Astrocyte (in vitro differentiated cells and primary cell): ENCODE measurements around the gene CNTN2. TPM values are rescaled to one million over a fixed set of nuclear protein-coding genes. Genes with fewer than 3 reads are reported as not detected.

ENCODE experiments used
- DNase-seq: peaks from one replicate; pipeline ENCODE4 v3.0.0-alpha.2; 2010; ENCODE audit warnings: low read depth
- FAIRE-seq: peaks from 2 replicates; lab custom pipeline; 2011; peaks lifted over from hg19 to GRCh38; lab: Jason Lieb, UNC
- H2AFZ ChIP-seq: 2 replicates; pipeline ENCODE4 v1.6.0; 2012; ENCODE audit warnings: low read depth, low read length, inconsistent platforms
- H3K27ac ChIP-seq: 2 replicates; pipeline ENCODE4 v1.5.1; 2011; ENCODE audit warnings: low read depth, low read length, inconsistent platforms
- H3K27me3 ChIP-seq: 2 replicates; pipeline ENCODE4 v1.6.0; 2011; ENCODE audit warnings: low read length, inconsistent platforms; ENCODE audit not compliant: insufficient read depth
- H3K36me3 ChIP-seq: 2 replicates; pipeline ENCODE4 v1.5.1; 2011; ENCODE audit warnings: low read length, inconsistent platforms; ENCODE audit not compliant: insufficient read depth
- H3K4me1 ChIP-seq: 2 replicates; pipeline ENCODE4 v1.5.1; 2011; ENCODE audit warnings: low read length, inconsistent platforms; ENCODE audit not compliant: insufficient read depth
- H3K4me2 ChIP-seq: 2 replicates; pipeline ENCODE4 v1.6.0; 2012; ENCODE audit warnings: low read length, inconsistent platforms
- H3K4me3 ChIP-seq: 2 replicates; pipeline ENCODE4 v1.5.1; 2011; ENCODE audit warnings: low read depth, mild to moderate bottlenecking, low read length, inconsistent platforms; ENCODE audit not compliant: insufficient read depth
- H3K79me2 ChIP-seq: 2 replicates; pipeline ENCODE4 v1.6.0; 2012; ENCODE audit warnings: mild to moderate bottlenecking, low read length, inconsistent platforms; ENCODE audit not compliant: insufficient read depth
- H3K9ac ChIP-seq: 2 replicates; pipeline ENCODE4 v1.6.0; 2012; ENCODE audit warnings: mild to moderate bottlenecking, low read length, inconsistent platforms
- H3K9me3 ChIP-seq: 2 replicates; pipeline ENCODE4 v1.5.1; 2012; ENCODE audit warnings: low read depth, mild to moderate bottlenecking, low read length, inconsistent platforms; ENCODE audit not compliant: insufficient read depth
- H4K20me1 ChIP-seq: 2 replicates; pipeline ENCODE4 v1.6.0; 2012; ENCODE audit warnings: low read length, inconsistent platforms; ENCODE audit not compliant: insufficient read depth
- H3K27ac Mint-ChIP-seq: one replicate; pipeline ENCODE4 v1.8.0; 2021; ENCODE audit warnings: mild to moderate bottlenecking, mixed read lengths; ENCODE audit not compliant: unreplicated experiment
- H3K27me3 Mint-ChIP-seq: one replicate; pipeline ENCODE4 v1.8.0; 2021; ENCODE audit warnings: low read depth, mixed read lengths; ENCODE audit not compliant: unreplicated experiment
- H3K36me3 Mint-ChIP-seq: one replicate; pipeline ENCODE4 v1.8.0; 2021; ENCODE audit warnings: low read depth, mixed read lengths; ENCODE audit not compliant: unreplicated experiment
- H3K4me1 Mint-ChIP-seq: one replicate; pipeline ENCODE4 v1.8.0; 2021; ENCODE audit warnings: low read depth, mixed read lengths; ENCODE audit not compliant: unreplicated experiment
- H3K4me3 Mint-ChIP-seq: one replicate; pipeline ENCODE4 v1.8.0; 2021; ENCODE audit warnings: mild to moderate bottlenecking, moderate library complexity, mixed read lengths; ENCODE audit not compliant: unreplicated experiment
- H3K9me3 Mint-ChIP-seq: one replicate; pipeline ENCODE4 v1.8.0; 2021; ENCODE audit warnings: mild to moderate bottlenecking, mixed read lengths; ENCODE audit not compliant: unreplicated experiment
- EZH2 ChIP-seq: IDR thresholded peaks from 2 replicates; pipeline ENCODE4 v1.6.1; 2012; ENCODE audit warnings: mild to moderate bottlenecking, low read length, inconsistent platforms; ENCODE audit not compliant: insufficient read depth
- total RNA-seq: library from RNA; stranded (reverse); gene quantifications from 2 replicates; pipeline ENCODE4 v1.2.1, GENCODE V29; 2021
- TF ChIP-seq, protein P1 (sequence below): IDR thresholded peaks from 2 replicates; pipeline ENCODE4 v1.5.1; 2011; ENCODE audit warnings: low read depth, mild to moderate bottlenecking, inconsistent platforms, low read length, moderate library complexity; ENCODE audit not compliant: insufficient read depth

CNTN2 gene
- total RNA-seq, 1 donor from 2014 or later, result 0.23 TPM

GRCh38 chr1:205053296-205053695 lies 10.3 kb downstream of the CNTN2 start:
- no peak overlapping the region for H3K4me3 Mint-ChIP-seq
- no peaks in the 10 kb centered on the region for H3K79me2 ChIP-seq
- H3K27me3 ChIP-seq, result peaks cover 23% of the 10 kb centered on the region
- H3K4me3 ChIP-seq, result no peak overlapping the region
- no peaks in the 10 kb centered on the region for H3K9me3 ChIP-seq
- TF ChIP-seq, protein P1, sequence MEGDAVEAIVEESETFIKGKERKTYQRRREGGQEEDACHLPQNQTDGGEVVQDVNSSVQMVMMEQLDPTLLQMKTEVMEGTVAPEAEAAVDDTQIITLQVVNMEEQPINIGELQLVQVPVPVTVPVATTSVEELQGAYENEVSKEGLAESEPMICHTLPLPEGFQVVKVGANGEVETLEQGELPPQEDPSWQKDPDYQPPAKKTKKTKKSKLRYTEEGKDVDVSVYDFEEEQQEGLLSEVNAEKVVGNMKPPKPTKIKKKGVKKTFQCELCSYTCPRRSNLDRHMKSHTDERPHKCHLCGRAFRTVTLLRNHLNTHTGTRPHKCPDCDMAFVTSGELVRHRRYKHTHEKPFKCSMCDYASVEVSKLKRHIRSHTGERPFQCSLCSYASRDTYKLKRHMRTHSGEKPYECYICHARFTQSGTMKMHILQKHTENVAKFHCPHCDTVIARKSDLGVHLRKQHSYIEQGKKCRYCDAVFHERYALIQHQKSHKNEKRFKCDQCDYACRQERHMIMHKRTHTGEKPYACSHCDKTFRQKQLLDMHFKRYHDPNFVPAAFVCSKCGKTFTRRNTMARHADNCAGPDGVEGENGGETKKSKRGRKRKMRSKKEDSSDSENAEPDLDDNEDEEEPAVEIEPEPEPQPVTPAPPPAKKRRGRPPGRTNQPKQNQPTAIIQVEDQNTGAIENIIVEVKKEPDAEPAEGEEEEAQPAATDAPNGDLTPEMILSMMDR, result no peak
- TF ChIP-seq EZH2, result no peak
- no peak overlapping the region for H3K4me2 ChIP-seq
- H3K27me3 Mint-ChIP-seq, result peaks cover 66% of the 10 kb centered on the region
- no peak for FAIRE-seq
- no peak overlapping the region for H3K27ac Mint-ChIP-seq
- H3K36me3 Mint-ChIP-seq, result no peaks in the 10 kb centered on the region
- H3K9ac ChIP-seq, result no peak overlapping the region
- peaks cover 5% of the 10 kb centered on the region for H3K4me1 Mint-ChIP-seq
- no peak overlapping the region for H2AFZ ChIP-seq
- H3K9me3 Mint-ChIP-seq, result no peaks in the 10 kb centered on the region
- no peaks in the 10 kb centered on the region for H3K36me3 ChIP-seq
- DNase-seq, result no peak
- H3K4me1 ChIP-seq, result no peaks in the 10 kb centered on the region
- no peak overlapping the region for H3K27ac ChIP-seq
- no peaks in the 10 kb centered on the region for H4K20me1 ChIP-seq

DNA sequence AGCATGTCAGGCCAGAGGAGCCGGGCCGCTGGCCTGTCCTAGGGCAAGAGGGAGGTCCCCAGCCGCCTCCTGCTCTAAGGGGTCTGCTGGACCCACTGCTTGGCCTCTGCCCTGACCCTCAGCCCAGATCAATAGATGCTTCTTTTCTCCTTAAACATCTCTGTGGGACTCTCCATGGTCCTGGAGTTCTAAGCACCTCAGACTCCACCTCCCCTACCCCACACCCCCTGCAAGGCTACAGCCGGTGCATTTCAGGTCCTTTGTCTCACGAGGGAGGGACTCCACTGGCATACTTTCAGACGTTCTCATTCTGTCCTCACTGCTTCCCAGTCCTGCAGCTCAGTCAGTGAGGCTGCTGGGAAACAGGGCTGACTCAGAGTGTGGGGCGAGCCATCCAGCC lies 11.0 kb downstream of the CNTN2 start:
- no peaks in the 10 kb centered on the region for H3K36me3 Mint-ChIP-seq
- TF ChIP-seq EZH2, result no peak
- TF ChIP-seq, protein P1, result no peak
- Histone ChIP-seq H3K79me2 (no peaks in the 10 kb centered on the region), H3K36me3 (no peaks in the 10 kb centered on the region), H4K20me1 (no peaks in the 10 kb centered on the region), H3K4me2 (no peak overlapping the region), H3K9ac (no peak overlapping the region), H2AFZ (no peak overlapping the region), H3K4me1 (no peaks in the 10 kb centered on the region), H3K27ac (no peak overlapping the region), H3K27me3 (peaks cover 16% of the 10 kb centered on the region), H3K9me3 (no peaks in the 10 kb centered on the region), H3K4me3 (no peak overlapping the region)
- H3K27me3 Mint-ChIP-seq, result peaks cover 66% of the 10 kb centered on the region
- H3K27ac Mint-ChIP-seq, result no peak overlapping the region
- H3K4me1 Mint-ChIP-seq, result peaks cover 5% of the 10 kb centered on the region
- H3K9me3 Mint-ChIP-seq, result no peaks in the 10 kb centered on the region
- no peak for DNase-seq
- FAIRE-seq, result no peak
- H3K4me3 Mint-ChIP-seq, result no peak overlapping the region

DNA sequence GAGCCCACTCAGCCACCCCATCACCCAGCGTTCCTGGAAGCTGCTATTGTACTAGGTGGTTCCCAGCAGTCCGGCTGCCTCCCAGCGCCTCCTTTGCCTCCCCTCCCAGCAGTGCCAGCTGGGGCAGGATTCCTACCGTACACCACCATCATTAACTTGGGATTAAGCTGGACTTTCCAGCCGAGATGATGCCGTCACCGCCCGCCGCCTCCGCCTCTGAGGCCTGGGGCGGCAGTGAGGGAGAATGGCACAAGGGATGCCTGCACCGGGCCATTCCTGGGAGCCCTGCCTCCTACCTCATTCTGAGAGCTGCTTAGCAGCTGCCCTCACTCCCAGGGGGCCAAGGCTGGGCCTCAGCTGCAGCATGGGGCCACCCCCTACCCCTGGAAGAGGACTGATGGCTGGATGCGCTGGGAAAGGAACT lies 13.2 kb downstream of the CNTN2 start:
- no peak overlapping the region for H3K9ac ChIP-seq
- no peak overlapping the region for H3K4me2 ChIP-seq
- no peaks in the 10 kb centered on the region for H3K36me3 Mint-ChIP-seq
- no peaks in the 10 kb centered on the region for H3K4me1 ChIP-seq
- peaks cover 5% of the 10 kb centered on the region for H3K4me1 Mint-ChIP-seq
- peaks cover 53% of the 10 kb centered on the region for H3K27me3 Mint-ChIP-seq
- FAIRE-seq, result no peak
- no peak overlapping the region for H3K27ac Mint-ChIP-seq
- H3K9me3 ChIP-seq, result no peaks in the 10 kb centered on the region
- H3K4me3 ChIP-seq, result no peak overlapping the region
- no peak overlapping the region for H3K4me3 Mint-ChIP-seq
- H4K20me1 ChIP-seq, result no peaks in the 10 kb centered on the region
- no peaks in the 10 kb centered on the region for H3K9me3 Mint-ChIP-seq
- no peaks in the 10 kb centered on the region for H3K36me3 ChIP-seq
- H3K27ac ChIP-seq, result no peak overlapping the region
- peaks cover 8% of the 10 kb centered on the region for H3K27me3 ChIP-seq
- no peaks in the 10 kb centered on the region for H3K79me2 ChIP-seq
- no peak overlapping the region for H2AFZ ChIP-seq
- no peak for TF ChIP-seq EZH2
- TF ChIP-seq, protein P1, result no peak
- DNase-seq, result no peak
